ENCODE measurements around the gene RGS18. TPM values are rescaled to one million over a fixed set of nuclear protein-coding genes. Genes with fewer than 3 reads are reported as not detected.

The RGS18 gene
- total RNA-seq, 2 experiments from 2014 or later: 14.6 TPM; not detected in 1

DNA sequence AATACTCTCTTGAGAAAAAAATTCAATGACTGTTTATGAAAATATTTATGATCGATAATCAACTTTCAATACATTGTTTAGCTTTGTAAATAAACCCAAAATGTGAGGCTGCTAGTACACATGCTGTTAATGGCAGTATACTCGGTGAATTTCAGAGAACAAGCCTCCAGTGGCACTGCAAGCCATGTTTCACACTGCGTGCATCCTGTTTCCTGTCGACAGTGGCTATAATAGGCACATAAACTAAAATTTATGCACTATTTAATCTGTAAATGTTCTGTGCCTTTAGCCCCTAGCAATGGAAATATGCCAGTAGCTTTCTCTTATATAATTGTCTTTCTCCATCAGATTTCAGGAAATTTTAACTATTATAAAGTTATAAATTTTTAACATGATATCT lies 26.3 kb upstream of the RGS18 start:
- no peak for DNase-seq (ENCODE audit: low spot score)
- Histone ChIP-seq H3K4me2 (ENCODE audit: low read length) (no peak overlapping the region), H3K9me2 (ENCODE audit: insufficient read depth, low read length) (no peaks in the 10 kb centered on the region), H2AFZ (ENCODE audit: low read length) (no peak overlapping the region), H4K20me1 (ENCODE audit: insufficient read depth, low read length) (no peaks in the 10 kb centered on the region), H3K27ac (ENCODE audit: low read depth, low read length, poor library complexity, severe bottlenecking) (no peak overlapping the region), H3K9me3 (ENCODE audit: low read length) (no peaks in the 10 kb centered on the region), H3K4me1 (ENCODE audit: insufficient read depth, low read length, poor library complexity, severe bottlenecking) (no peaks in the 10 kb centered on the region), H3K36me3 (ENCODE audit: insufficient read depth, low read length) (no peaks in the 10 kb centered on the region), H3K79me2 (ENCODE audit: insufficient read depth, low read depth, low read length) (no peaks in the 10 kb centered on the region), H3K4me3 (ENCODE audit: low read depth, low read length, poor library complexity, severe bottlenecking) (no peak overlapping the region)
- TF ChIP-seq EZH2phosphoT487 (IDR thresholded peaks at IDR 0.05; ENCODE audit: borderline replicate concordance, low read depth, low read length): no peak
- TF ChIP-seq, protein P1, sequence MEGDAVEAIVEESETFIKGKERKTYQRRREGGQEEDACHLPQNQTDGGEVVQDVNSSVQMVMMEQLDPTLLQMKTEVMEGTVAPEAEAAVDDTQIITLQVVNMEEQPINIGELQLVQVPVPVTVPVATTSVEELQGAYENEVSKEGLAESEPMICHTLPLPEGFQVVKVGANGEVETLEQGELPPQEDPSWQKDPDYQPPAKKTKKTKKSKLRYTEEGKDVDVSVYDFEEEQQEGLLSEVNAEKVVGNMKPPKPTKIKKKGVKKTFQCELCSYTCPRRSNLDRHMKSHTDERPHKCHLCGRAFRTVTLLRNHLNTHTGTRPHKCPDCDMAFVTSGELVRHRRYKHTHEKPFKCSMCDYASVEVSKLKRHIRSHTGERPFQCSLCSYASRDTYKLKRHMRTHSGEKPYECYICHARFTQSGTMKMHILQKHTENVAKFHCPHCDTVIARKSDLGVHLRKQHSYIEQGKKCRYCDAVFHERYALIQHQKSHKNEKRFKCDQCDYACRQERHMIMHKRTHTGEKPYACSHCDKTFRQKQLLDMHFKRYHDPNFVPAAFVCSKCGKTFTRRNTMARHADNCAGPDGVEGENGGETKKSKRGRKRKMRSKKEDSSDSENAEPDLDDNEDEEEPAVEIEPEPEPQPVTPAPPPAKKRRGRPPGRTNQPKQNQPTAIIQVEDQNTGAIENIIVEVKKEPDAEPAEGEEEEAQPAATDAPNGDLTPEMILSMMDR (conservative IDR thresholded peaks at IDR 0.05; ENCODE audit: low read length): no peak
- BruUV-seq (replicated peaks): no TSS peak
- intact Hi-C loops (cut with micrococcal nuclease; ENCODE audit: unreplicated experiment): no loop called here
- ChIA-PET CTCF (ENCODE audit: unreplicated experiment) (interaction anchor here (1.1 kb wide), 1 partner anchor 11 kb away, joined by 5 read pairs; no protein-coding TSS in a partner anchor), POLR2A (no interaction called here)

DNA sequence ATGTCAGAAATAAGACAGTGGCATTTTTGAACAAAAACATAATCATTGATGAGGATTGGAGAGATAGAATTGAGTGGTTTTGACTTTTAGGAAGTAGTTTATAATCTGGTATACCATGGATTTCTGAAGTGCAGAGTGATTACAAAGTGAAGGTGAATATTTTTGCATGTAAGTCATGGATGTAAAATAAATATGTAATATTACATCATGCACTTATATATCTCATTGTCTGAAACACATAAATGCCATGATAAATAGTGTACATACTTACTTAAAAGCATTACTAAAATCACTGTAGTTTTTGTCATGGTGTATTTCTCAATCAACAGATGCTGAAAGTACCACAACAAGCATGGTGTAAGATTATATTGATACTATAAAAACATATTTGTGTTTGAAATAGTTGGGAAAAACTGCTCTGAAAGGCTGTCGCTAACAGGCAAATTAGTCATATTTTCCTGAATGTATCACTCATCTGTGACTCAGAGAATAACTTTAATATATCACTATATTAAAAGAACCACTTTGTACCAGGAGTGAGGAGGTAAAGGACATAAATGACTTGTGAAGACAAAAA lies 24.8 kb upstream of the RGS18 start:
- no peaks in the 10 kb centered on the region for H4K20me1 ChIP-seq (ENCODE audit: insufficient read depth, low read length)
- intact Hi-C loops (cut with micrococcal nuclease; ENCODE audit: unreplicated experiment): no loop called here
- BruUV-seq (replicated peaks): no TSS peak
- no peak overlapping the region for H2AFZ ChIP-seq (ENCODE audit: low read length)
- H3K4me3 ChIP-seq (ENCODE audit: low read depth, low read length, poor library complexity, severe bottlenecking): no peak overlapping the region
- no peak for DNase-seq (ENCODE audit: low spot score)
- POLR2A ChIA-PET: interaction anchor here (0.6 kb wide), 1 partner anchor 407 kb away, joined by 3 read pairs; no protein-coding TSS in a partner anchor
- H3K4me1 ChIP-seq (ENCODE audit: insufficient read depth, low read length, poor library complexity, severe bottlenecking): no peaks in the 10 kb centered on the region
- no peak overlapping the region for H3K27ac ChIP-seq (ENCODE audit: low read depth, low read length, poor library complexity, severe bottlenecking)
- no peaks in the 10 kb centered on the region for H3K36me3 ChIP-seq (ENCODE audit: insufficient read depth, low read length)
- no peaks in the 10 kb centered on the region for H3K9me2 ChIP-seq (ENCODE audit: insufficient read depth, low read length)
- CTCF ChIA-PET (ENCODE audit: unreplicated experiment): no interaction called here
- no peaks in the 10 kb centered on the region for H3K79me2 ChIP-seq (ENCODE audit: insufficient read depth, low read depth, low read length)
- H3K4me2 ChIP-seq (ENCODE audit: low read length): no peak overlapping the region
- TF ChIP-seq, protein P1 (conservative IDR thresholded peaks at IDR 0.05; ENCODE audit: low read length): no peak
- TF ChIP-seq EZH2phosphoT487 (IDR thresholded peaks at IDR 0.05; ENCODE audit: borderline replicate concordance, low read depth, low read length): no peak
- H3K9me3 ChIP-seq (ENCODE audit: low read length): no peaks in the 10 kb centered on the region

DNA sequence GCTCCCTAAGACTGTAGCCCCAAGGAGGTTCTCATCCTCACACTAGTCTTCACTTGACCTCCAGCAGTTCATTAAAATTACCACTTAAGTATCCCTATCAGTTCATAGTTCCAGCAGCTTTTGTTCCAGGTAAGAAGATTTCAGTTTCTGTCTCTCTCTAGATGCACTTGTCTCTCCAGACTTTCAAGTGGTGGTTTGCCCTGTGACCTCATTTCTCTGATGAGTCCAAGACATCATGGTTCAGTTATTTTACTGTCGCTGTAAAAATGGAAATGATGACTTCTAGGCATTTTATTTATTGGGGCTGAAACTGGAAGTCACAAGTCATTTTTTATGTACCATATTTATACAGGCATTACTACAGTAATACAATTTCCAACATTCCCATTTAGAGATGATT lies 17.9 kb upstream of the RGS18 start:
- no peak overlapping the region for H3K4me2 ChIP-seq (ENCODE audit: low read length)
- DNase-seq (ENCODE audit: low spot score): no peak
- ChIA-PET POLR2A (no interaction called here), CTCF (ENCODE audit: unreplicated experiment) (no interaction called here)
- BruUV-seq (replicated peaks): no TSS peak
- H3K9me3 ChIP-seq (ENCODE audit: low read length): no peaks in the 10 kb centered on the region
- no peaks in the 10 kb centered on the region for H3K36me3 ChIP-seq (ENCODE audit: insufficient read depth, low read length)
- H3K9me2 ChIP-seq (ENCODE audit: insufficient read depth, low read length): no peaks in the 10 kb centered on the region
- no peaks in the 10 kb centered on the region for H3K79me2 ChIP-seq (ENCODE audit: insufficient read depth, low read depth, low read length)
- H2AFZ ChIP-seq (ENCODE audit: low read length): no peak overlapping the region
- H4K20me1 ChIP-seq (ENCODE audit: insufficient read depth, low read length): no peaks in the 10 kb centered on the region
- no peaks in the 10 kb centered on the region for H3K4me1 ChIP-seq (ENCODE audit: insufficient read depth, low read length, poor library complexity, severe bottlenecking)
- no peak overlapping the region for H3K27ac ChIP-seq (ENCODE audit: low read depth, low read length, poor library complexity, severe bottlenecking)
- intact Hi-C loops (cut with micrococcal nuclease; ENCODE audit: unreplicated experiment): no loop called here
- no peak overlapping the region for H3K4me3 ChIP-seq (ENCODE audit: low read depth, low read length, poor library complexity, severe bottlenecking)
- TF ChIP-seq, protein P1 (conservative IDR thresholded peaks at IDR 0.05; ENCODE audit: low read length): no peak
- no peak for TF ChIP-seq EZH2phosphoT487 (IDR thresholded peaks at IDR 0.05; ENCODE audit: borderline replicate concordance, low read depth, low read length)
